Uterus (tissue), 2 donors: ENCODE measurements around the gene GIGYF2.

Experiments used
- CTCF ChIP-seq, 4 experiments: fragments of 200-600 bp in 2 of 4; fragments of 450-650 bp in 2 of 4; sonication (generic) in 2 of 4; IDR thresholded peaks; one replicate each; pipeline ENCODE4 v1.5.1; 2016 to 2019; ENCODE audit warnings: antibody characterized with exemption in 4 of 4, mild to moderate bottlenecking in 2 of 4, moderate library complexity in 1 of 4
- POLR2A ChIP-seq, 2 donors: fragments of 450-650 bp; IDR thresholded peaks; one replicate each; pipeline ENCODE4 v1.6.1; 2016; ENCODE audit warnings: antibody characterized with exemption in 2 of 2, mild to moderate bottlenecking in 1 of 2, moderate library complexity in 1 of 2

DNA sequence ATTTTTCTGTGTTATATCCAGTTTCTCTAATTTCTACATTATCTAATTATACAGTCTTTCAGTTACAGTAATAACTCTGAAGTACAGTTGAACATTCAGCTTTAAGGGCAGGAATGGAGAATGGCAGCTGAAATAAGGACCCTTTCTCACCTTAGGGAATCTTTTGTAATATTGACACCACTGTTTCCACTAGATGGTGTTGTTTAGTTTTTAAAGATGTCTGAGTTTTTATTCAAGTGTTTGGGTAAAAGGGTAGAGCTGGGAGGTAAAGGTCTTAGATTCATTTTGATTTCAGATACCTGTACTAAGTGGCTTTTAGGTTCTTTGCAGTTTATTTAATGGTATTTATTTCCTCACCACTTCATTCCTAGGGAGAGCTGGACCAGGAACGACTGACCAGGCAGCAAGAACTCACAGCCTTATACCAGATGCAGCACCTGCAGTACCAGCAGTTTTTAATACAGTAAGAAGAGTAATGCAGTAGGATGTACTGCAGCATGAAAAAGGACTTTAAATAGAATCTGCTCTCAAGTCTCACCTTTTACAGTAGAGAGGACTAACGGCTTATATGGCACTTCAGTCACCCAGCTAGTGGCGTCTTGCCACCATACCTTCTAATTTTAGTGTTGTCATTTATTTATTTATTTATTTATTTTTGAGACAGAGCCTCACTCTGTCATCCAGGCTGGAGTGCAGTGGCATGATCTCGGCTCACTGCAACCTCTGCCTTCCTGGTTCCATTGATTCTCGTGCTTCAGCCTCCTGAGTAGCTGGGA lies 112.4 kb downstream of the GIGYF2 start:
- TF ChIP-seq CTCF (IDR thresholded peaks at IDR 0.05) (no peak), POLR2A (IDR thresholded peaks at IDR 0.05) (no peak)
